Astrocyte of the cerebellum (primary cell): Measurements from ENCODE around the gene RASSF8.

Experiments
- DNase-seq: peaks from one replicate; pipeline ENCODE4 v3.0.0-alpha.2; 2011; ENCODE audit warnings: low read depth
- H3K4me3 ChIP-seq: 2 replicates; pipeline ENCODE4 v1.5.1; 2011; ENCODE audit warnings: mild to moderate bottlenecking, low read depth, low read length, moderate library complexity
- CTCF ChIP-seq: IDR thresholded peaks from 2 replicates; pipeline ENCODE4 v1.5.1; 2012; ENCODE audit warnings: low read length, low read depth, moderate library complexity, mild to moderate bottlenecking; ENCODE audit errors: missing control alignments
- in situ Hi-C: cut with HindIII; loops from 2 replicates; pipeline ENCODE4 v1.10.0; 2017; ENCODE audit warnings: low sequenced_read_pairs

RASSF8 gene

GRCh38 chr12:25958428-25959070, at the start of gene RASSF8:
RASSF8 (plus strand) TSS chr12:25958682; CDS start chr12:26055344, 96,662 bp downstream.
- TF ChIP-seq CTCF: no peak
- H3K4me3 ChIP-seq: peak within 1 kb of the TSS; percentile 77
- peak; percentile 45 for DNase-seq
- in situ Hi-C loops: no loop called here

GRCh38 chr12:25914551-25914950, 43.9 kb upstream of the RASSF8 start:
- no peak overlapping the region for H3K4me3 ChIP-seq
- DNase-seq: no peak
- TF ChIP-seq CTCF: no peak
- in situ Hi-C loops: no loop called here

GRCh38 chr12:25924491-25925001, 33.9 kb upstream of the RASSF8 start:
- H3K4me3 ChIP-seq: no peak overlapping the region
- TF ChIP-seq CTCF: no peak
- DNase-seq: no peak
- in situ Hi-C loops: no loop called here

GRCh38 chr12:25925064-25925463, 33.4 kb upstream of the RASSF8 start:
- in situ Hi-C loops: no loop called here
- no peak for DNase-seq
- no peak for TF ChIP-seq CTCF
- H3K4me3 ChIP-seq: no peak overlapping the region

GRCh38 chr12:25926536-25926935, 31.9 kb upstream of the RASSF8 start:
- in situ Hi-C loops: no loop called here
- H3K4me3 ChIP-seq: no peak overlapping the region
- DNase-seq: no peak
- no peak for TF ChIP-seq CTCF

- TF ChIP-seq CTCF: no peak
- no peak for DNase-seq
- no peak overlapping the region for H3K4me3 ChIP-seq
- in situ Hi-C loops: no loop called here
These were observed 29.3 kb upstream of the RASSF8 start for GRCh38 chr12:25929142-25929541.
